EH (cell line): ENCODE measurements around the gene LRRN2.
A peak's percentile ranks its signal among the peaks of the same experiment; 100 is the strongest.

Source experiments
- DNase-seq: peaks from one replicate; pipeline ENCODE4 v3.0.0-alpha.2; 2015; ENCODE audit warnings: low read depth

LRRN2 gene

DNA sequence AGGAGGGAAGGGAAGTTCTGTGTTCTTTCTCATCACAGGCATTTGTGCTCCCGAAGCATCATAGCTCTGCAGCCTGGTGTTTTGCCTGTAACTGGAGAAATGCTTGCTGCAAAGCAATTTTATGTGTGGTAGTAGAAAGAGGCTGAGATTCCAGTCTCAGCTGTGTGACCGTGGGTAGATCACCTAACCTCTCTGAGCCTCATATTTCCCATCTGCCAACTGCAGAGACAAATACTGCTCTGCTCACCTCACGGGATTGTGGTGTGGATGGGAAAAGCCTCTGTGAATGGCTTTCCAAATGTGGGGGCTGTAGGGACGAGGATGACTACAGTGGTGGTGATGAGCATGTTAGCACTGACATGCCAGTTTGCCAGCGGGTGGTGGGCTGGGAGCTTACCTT lies 85.3 kb downstream of the LRRN2 start:
- DNase-seq = no peak

DNA sequence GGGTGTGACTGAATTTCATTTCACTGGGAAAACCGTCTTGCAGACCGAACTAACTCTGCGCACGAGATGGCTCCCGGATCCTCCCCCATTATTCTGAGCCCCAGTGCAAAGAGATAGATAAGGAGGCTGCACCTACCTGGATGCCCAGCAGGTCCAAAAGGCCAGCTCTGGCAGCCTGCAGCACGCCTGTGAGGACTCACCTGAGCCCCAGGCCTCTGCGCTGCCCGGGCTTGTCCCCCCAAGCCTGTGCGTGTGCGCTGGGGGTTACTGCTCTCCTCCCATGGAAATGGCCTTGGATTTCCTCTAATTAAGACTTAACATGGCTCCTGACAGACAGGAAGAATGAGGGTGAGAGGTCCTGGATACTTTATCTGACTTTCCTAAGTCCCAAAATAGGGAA lies 85.9 kb downstream of the LRRN2 start:
- no peak for DNase-seq

DNA sequence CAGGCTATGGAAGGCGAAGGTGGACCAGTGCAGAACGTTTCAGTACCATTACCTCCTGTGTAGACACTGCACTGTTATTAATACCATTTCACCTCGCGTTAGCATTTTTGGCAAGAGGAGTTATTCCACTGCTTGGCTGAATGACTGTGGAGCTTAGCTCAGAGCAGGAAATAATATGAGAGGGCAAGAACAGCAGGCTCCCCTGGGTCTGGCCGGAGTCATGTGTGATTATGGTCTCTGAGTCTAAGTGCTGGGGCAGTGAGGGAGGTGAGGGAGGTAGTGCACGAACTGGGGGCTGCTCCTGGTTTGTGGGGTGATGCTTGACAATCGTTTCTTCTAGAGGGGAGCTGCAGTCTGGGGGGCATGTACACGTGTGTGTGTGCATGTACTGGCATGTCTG lies 86.4 kb downstream of the LRRN2 start:
- no peak for DNase-seq

DNA sequence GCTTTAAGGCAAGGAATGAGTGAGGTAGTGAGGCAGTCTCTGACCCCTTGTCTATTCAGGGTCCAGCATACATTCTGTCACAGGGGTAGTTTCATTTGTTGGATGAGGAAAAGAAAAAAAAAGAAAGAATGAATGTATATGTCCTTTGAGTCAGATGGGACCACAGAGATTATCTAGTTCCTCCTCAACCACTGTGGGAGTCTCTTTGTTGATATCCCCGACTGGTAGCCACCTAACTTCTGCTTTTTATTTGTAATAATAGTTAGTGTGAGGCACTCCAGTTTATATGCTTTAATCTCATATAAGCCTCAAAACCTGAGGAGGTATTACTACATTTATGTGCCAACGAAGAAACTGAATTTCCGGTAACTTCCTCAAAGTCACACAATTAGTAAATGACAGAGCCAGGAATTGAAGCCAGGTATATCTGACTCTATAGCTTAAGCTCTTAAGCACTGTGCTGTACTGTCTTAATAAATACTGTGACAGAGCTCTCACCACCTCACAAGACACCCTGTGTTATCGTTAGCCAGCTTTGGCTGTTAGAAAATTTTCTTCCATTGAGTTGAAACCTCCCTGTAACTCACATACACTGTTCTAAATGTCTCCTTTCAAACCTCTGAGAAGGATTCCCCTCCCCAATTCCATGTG lies 87.1 kb downstream of the LRRN2 start:
- DNase-seq = no peak

DNA sequence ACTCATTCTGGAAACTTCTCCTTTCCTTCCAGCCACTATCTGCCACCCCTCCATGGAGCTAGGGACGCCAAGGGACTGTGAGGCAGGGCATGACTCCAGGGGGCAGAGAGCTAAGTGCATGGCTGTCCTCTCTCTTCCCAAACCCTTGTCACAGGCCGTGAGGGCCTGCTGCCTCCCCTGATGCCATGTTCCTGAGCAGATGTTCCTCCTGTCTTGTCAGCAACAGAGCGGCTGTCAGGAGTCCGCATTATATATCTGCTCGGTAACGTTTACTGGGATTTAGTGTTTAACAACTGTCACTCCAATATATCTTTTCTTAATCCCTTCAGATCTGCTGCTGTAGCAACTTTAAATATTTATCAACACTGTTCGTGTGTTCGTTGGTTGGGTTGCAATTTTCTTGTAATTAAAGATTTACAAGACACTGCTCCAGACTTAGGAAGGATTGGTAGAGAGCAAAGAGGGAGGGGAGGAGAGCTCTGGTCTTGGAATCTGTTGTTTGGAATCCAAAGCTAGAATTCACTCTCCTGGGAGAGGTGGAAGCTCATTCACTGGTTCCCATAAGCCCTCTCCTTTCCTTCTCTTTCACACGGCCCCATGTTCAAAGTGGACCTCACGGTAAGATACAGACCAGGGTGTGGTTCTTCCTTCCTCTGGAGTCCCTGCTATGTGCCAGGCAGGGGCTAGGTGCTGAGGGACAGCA lies 93.1 kb downstream of the LRRN2 start:
- DNase-seq = no peak

DNA sequence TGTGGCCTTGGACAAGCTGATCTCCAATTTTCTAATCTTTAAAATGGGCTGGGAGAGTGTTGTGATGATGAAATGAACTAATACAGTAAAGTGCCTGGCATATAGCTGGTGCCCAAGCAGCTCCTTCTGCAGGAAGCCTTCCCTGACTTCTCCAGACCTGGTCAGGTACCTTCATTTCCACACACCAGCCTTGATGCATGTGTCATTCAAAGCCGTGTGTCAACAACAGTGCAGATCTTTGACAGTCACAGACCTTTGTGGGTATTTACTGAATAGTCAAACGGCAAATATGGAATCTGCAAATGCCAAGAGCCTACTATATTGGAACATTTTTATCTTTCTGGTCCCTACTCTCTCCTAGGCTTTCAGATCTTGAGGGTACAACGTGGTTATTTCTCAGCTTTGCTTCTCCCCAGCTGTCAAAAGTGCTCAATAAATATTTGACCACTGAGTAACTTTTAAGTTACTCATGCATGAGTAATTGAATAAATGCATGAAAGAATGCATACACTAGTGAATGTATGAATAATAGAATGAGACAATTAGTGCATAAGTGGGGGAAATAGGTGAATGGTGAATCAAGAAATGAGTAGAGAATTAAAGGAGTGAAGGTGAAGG lies 94.0 kb downstream of the LRRN2 start:
- peak; percentile 82 for DNase-seq

DNA sequence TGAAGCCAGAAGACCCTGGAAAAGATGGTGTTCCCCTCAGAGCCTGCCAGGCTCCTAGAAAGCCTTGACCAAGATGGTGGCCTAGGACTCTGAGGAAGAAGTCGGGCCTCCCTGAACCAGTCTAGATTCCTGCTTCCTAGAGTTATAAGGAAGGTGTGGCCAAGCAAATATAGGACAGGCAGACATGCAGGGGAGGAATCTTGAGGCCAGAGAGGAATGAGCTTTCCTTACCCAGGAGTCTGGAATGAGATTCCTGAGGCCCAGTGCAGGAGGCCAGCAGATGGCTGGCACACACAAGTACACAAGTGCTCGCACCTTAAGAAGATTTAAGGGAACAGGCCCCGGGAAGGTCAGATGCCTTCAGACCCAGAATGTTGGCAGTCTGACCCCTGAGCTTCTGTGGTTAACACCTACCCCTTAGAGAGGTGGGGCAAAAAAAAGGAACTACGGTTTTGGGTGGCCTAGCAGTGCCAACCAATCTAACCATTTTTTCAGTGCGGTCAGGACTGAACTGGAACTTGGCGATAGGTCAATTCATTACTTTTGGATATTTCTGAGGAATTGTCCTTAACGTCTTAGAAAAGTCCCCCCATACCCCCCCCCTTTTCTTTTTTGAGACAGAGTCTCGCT lies 96.0 kb downstream of the LRRN2 start:
- DNase-seq = peak; percentile 72

DNA sequence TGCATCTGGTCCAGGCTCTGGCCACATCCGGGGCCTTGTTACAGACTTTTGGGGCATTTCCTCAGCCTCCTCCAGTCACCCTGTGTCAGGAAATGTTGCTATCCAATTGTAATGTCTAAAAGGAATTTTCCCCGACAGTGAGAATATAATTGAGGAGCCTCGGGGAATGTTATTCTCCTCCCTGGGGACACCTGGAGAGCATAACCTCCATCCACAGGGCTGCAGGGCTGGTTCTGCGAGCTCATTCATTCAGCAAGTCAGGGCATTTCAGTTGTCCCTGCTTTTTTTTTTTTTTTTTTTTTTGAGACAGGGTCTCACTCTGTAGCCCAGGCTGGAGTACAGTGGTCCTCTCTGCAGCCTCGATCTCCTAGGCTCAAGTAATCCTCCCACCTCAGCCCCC lies 96.7 kb downstream of the LRRN2 start:
- no peak for DNase-seq

DNA sequence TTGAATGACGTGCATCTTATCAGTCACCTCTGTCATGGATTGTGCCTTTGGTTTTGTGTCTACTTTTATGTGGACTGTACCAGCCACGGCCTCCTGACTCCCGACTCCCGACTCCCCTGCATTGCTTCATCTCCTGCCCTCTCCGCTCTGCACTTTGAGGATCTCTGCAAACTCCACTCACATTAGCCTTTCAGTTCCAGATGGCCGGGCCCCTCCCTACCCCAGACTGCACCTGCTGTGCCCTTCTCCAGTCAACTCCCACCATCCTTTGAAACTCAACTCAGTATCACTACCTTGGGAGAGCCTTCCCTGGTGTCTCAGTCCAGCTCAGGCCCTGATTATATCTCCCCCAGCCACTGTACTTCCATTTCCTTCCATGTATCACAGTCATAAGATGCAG lies 97.9 kb downstream of the LRRN2 start:
- no peak for DNase-seq

DNA sequence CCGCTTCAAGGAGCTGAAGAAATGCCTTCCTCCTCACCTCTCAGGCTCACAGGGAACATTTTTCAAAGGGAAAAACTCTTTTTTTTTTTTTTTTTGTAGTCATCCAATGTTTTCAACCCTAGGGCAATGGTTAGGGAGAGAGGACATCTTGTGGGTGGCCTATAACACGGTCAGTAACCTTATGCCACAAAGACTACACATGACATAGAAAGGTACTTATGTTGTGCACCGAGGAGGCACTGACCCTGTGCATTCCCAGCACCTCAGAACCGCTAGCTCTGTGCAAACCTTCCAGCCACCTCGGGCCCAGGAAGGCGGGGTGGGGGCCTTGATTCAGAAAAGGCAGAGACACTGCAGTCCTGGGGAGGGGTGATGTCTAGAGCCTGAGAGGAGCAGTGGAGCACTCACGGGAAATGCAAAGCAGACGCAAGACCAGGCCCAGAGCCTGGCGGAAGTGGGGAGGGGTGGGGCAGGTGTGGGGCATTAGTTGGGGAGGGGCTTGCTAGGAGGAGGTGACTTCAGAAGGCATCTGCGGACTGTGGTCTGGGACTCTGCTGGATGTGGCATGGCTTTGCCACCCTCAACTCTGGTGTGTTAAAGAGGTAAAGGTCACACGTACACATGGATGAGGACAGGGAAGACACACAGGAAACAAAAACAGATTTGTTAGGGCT lies 100.7 kb downstream of the LRRN2 start:
- no peak for DNase-seq

DNA sequence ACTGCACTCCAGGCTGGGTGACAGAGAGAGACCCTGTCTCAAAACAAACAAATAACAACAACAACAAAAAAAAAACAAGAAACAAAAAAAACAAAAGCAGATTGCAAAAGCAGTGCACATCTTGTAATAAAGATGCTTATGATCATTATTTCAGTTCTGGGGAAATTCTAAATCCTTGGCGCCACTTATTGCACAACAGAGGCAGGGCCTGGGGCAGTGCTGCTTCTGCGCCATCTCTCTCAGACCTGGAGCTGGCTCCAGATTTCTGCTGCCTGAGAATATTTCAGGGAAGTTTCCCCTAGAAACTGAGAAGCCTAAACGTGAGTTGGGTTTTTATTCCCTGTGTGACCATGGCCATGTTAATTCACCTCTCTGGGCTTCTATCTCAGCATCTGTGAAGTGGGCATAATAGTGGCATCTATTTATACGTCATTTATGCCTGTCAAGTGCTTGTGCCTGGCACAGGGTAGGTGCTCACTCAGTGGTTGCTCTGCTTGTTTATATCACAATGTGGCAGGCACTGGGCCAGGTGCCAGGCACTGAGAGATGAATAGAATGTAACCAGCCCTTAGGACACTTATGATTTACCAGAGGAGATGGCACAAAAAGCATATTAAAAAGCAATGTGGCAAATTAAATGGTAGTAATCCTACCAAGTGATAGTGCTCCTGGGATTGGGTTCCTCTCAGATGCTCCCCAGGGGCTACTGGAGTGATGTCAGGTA lies 101.5 kb downstream of the LRRN2 start:
- no peak for DNase-seq

DNA sequence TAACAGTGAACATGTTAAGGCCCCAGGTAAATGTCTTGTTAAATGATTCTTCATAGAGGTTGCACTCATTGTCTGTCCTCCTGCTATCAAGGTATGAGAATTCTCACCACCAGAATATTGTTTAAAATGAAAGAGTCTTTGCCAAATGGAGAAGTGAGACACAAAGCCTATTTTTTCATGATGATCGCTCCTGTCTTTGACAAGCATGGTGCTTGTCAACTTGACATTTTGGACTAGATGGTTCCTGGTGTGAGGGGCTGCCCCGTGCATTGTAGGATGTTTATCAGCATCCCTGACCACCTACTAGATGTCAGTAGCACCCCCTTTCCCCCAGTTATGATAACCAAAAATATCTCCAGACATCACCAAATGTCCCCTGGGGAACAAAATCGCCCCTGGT lies 103.8 kb downstream of the LRRN2 start:
- no peak for DNase-seq

DNA sequence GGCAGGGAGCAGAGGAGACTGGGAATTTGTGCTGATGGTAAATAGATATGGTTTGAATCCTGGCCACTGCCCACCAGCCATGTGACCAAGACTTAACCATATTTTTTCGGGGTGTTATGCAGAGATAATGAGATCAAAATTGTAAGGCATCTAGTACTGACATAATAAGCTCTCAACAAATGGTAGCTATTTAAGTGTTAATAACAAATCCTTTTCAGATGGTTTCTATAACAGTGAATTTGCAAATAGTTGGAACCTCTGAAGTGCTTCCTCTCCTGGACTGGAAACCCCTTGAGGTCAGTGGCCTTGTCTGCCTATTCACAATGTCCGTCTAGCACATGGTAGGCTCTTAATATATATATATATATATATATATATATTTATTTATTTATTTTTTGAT lies 104.7 kb downstream of the LRRN2 start:
- DNase-seq = no peak

DNA sequence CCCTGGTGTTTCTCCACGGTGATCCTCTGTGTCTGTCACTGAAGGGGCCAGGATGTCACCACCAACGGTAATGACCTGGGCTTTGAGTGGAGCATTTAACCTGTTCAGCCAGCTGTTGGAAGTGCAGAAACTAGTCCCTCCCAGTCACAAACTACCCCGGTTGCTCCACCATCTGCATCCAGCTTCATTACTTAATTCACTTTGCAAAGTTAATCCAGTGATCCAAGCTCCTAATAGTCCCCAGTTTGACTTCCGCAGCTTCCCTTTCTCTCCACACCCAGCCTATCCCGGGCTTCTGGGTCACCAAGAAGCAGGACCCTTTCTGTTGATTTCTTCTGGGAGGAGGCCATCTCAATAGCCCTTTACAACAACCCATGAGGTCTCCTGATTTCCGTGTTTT lies 105.9 kb downstream of the LRRN2 start:
- no peak for DNase-seq

DNA sequence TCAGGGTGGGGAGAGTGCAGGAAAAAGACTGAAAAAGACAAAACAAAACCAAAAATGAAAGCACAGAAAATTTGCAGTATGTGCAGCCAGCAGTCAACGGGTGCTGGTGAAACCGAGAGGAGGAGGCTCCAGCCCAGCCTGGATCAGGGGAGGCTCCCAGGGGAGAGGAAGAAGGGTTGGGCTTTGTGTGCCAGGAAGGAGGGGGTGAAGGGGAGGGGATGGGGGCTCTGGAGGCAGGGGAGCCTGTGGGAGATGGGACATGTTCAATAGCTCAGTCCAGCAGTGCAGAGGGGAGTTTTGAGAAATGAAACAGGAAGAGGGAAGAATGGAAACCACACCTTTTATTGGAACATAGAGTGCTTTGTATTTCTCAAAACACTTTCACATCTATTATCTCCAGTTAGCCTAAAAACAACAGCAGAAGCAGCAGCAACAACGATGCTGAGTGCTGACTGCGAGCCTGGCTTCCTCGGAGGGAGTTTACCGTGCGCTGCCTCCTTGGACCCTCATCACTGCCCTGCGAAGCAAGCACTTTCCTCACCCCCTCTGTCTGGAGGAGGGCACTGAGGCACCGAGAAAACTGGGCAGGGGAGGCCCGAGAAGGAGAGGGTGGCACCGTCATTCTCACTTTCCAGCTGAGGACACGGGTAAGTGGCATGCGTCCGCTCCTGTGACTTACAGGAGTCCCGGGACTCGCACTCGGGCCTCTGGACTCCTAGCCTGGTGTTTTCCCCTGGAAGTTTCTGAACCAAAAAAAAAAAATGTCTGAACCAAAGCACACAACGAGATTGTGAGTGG lies 106.5 kb downstream of the LRRN2 start:
- peak; percentile 15 for DNase-seq

DNA sequence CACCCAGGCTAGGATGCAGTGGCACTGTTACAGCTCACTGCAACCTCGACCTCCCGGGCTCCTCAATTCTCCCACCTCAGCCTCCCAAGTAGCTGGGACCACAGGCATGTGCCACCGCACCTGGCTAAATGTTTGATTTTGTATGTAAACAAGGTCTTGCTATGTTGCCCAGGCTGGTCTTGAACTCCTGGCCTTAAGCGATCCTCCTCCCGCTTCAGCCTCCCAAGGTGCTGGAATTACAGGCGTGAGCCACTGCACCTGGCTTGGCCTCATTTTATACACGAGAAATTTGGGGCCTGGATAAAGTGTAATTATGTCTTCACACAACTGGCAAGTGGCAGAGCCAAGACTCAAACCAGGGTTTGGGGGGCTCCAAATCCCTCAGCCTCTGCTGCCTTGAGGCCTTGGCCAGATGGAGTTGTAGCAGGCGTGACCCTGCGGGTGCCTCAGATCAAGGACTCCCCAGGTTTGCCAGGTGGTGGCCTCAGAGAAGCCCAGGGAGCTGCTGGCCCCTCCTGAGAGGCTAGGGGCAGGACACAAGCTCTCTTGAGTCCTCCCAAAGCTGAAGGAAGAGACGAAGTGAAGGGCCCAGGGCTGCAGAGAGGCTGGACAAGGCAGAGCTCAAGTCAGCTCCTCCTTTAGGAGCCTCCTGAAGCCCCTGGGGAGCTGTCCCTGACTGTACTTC lies 107.6 kb downstream of the LRRN2 start:
- no peak for DNase-seq

DNA sequence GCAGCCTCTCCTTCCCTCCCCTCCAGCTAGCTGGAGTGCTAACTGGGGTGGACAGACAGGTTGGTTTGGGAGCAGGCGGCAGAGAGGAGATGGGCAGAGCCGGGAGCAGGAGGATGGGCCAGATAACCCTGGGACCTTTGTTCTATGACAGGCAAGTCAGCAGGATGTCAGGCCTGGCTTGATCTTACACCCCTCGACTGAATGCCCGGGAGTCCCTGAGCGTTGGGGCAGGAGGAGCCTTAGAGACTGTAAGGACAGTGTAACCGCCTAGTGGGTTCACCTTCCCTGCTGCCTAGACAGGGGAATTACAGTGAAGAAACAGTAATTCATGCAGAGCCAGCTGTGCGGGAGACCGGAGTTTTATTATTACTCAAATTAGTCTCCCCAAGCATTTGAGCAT lies 109.1 kb downstream of the LRRN2 start:
- DNase-seq = no peak

DNA sequence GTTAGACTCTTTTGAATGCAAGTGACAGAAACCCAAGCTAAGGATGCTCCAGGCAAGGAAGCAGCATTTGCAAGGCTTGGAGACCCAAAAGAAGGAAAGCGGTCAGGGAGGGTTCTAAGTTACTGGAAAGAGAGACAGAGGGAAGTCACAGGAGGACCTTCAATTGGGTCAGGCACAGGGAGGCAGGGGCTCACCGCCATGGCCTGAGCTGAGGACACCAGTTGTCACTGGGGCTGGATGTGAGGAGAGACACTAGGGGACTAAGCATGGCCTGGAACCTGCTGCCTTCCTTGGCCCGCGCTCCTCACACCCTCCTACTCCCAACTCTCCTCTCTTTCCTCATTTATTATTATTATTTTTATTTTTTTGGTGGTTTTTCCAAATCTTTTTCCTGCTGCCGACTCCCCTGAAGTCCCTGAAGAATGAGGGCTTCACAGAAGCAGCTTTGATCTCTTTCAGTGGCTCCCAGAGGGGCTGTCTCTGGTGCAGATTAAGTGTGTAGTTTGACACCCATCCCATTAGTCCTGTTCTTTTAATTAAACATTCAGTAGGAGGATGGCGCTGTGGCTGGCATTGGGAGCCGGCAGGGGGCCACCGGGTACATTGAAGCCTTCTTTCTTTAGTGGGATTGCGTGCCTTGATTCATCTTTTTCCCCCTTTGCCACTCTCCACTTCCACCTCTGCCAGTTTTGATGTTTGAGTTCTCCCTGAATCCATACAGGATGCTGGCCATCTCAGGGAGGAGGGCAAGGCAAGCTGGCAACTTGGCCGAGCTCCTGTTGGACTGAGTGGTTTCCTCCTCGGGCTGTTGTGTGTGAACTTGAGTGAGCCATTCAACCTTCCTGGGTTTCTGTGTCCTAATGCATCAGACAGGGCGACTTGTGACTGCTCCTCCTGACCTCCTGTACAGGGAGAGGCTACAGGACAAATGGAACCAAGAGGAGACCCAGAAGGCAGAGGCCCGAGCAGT lies 110.0 kb downstream of the LRRN2 start:
- no peak for DNase-seq

DNA sequence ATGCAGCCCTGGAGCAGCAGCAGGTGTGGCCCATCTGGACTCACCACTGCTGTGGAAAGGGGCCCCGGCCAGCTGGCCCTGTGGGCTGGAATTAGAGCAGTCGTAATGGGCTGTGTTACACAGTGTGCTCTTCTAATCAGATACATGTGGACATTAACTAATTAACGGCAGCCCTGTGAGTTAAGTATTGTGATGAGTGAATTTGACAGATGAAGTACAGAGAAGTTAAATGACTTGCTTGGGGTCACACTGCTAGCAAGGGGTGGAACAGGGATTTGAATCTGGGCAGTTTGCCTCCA lies 110.7 kb downstream of the LRRN2 start:
- DNase-seq = no peak
